Measurements from ENCODE around the gene BLOC1S2.
"Not testable (repeated sequence)": the region's sequence is repeated elsewhere in the genome, so short reads cannot be mapped to it uniquely, and the experiment has no call there.

The BLOC1S2 gene

GRCh38 chr10:100289641-100290040 is 3.2 kb upstream of the BLOC1S2 start:
- DNase-seq, result no peak

- no peak for DNase-seq
Observed at GRCh38 chr10:100288196-100288595, 1.7 kb upstream of the BLOC1S2 start.

- no peak for DNase-seq
Observed at GRCh38 chr10:100287756-100288155, 1.3 kb upstream of the BLOC1S2 start.

GRCh38 chr10:100285326-100285725 is 1.2 kb downstream of the BLOC1S2 start:
- DNase-seq, result not testable (repeated sequence)

- DNase-seq, result no peak
Observed at GRCh38 chr10:100282907-100283306, 3.6 kb downstream of the BLOC1S2 start.

GRCh38 chr10:100276971-100277370 is 9.5 kb downstream of the BLOC1S2 start:
- DNase-seq, result not testable (repeated sequence)

GRCh38 chr10:100267239-100268104 is 19.0 kb downstream of the BLOC1S2 start, which contains the start of gene CWF19L1:
CWF19L1 (minus strand) TSS chr10:100267638; CDS start chr10:100267593, 45 bp downstream.
- DNase-seq, result peak; percentile 87

GRCh38 chr10:100265821-100266485 is 20.5 kb downstream of the BLOC1S2 start:
- DNase-seq, result no peak

GRCh38 chr10:100254191-100254590 is 32.3 kb downstream of the BLOC1S2 start:
- no peak for DNase-seq

- no peak for DNase-seq
Observed at GRCh38 chr10:100253041-100253440, 33.4 kb downstream of the BLOC1S2 start.

- DNase-seq, result no peak
Observed at GRCh38 chr10:100248820-100249219, 37.7 kb downstream of the BLOC1S2 start.

- no peak for DNase-seq
Observed at GRCh38 chr10:100245484-100246220, 40.8 kb downstream of the BLOC1S2 start.

- DNase-seq, result no peak
Observed at GRCh38 chr10:100239851-100240250, 46.6 kb downstream of the BLOC1S2 start.

GRCh38 chr10:100238429-100238828 is 48.1 kb downstream of the BLOC1S2 start:
- no peak for DNase-seq

- peak; percentile 4 for DNase-seq
Observed at GRCh38 chr10:100232101-100232500, 54.4 kb downstream of the BLOC1S2 start.

GRCh38 chr10:100229819-100230422 is 56.6 kb downstream of the BLOC1S2 start:
- no peak for DNase-seq

- DNase-seq, result no peak
Observed at GRCh38 chr10:100223879-100224278, 62.6 kb downstream of the BLOC1S2 start.
